Activated CD8-positive, alpha-beta memory T cell treated with anti-CD3 and anti-CD28 coated beads, Interleukin-2, amount 50 U/mL, for 1 hour (primary cell): Measurements from ENCODE around the gene PET100.

ENCODE experiments used
- DNase-seq: peaks from one replicate; pipeline ENCODE4 v3.0.0-alpha.2; 2020; ENCODE audit errors: extremely low read depth

Gene PET100

GRCh38 chr19:7650148-7650547 lies 20.6 kb downstream of the PET100 start:
- no peak for DNase-seq

GRCh38 chr19:7652061-7652641 lies 22.6 kb downstream of the PET100 start:
- DNase-seq, result peak; percentile 50

GRCh38 chr19:7654401-7654800 lies 24.8 kb downstream of the PET100 start:
- no peak for DNase-seq

- no peak for DNase-seq
These were observed 26.0 kb downstream of the PET100 start for GRCh38 chr19:7655581-7655980.

GRCh38 chr19:7657131-7657751 lies 27.6 kb downstream of the PET100 start:
- DNase-seq, result no peak

GRCh38 chr19:7658219-7658686 lies 28.7 kb downstream of the PET100 start:
- no peak for DNase-seq

- DNase-seq, result no peak
These were observed 32.3 kb downstream of the PET100 start for GRCh38 chr19:7661744-7662538.

- DNase-seq, result no peak
These were observed 33.1 kb downstream of the PET100 start for GRCh38 chr19:7662657-7663056.

- no peak for DNase-seq
These were observed 34.1 kb downstream of the PET100 start for GRCh38 chr19:7663706-7664105.

GRCh38 chr19:7665076-7665475 lies 35.5 kb downstream of the PET100 start:
- DNase-seq, result no peak

GRCh38 chr19:7668842-7669241 lies 39.2 kb downstream of the PET100 start, which contains the start of gene RETN:
Gene RETN (plus strand): TSS chr19:7669049. CDS start chr19:7669327, 278 bp downstream.
- no peak for DNase-seq

GRCh38 chr19:7669641-7670040 lies 40.0 kb downstream of the PET100 start:
- no peak for DNase-seq

GRCh38 chr19:7670150-7670783 lies 40.7 kb downstream of the PET100 start:
- no peak for DNase-seq

- no peak for DNase-seq
These were observed 41.2 kb downstream of the PET100 start for GRCh38 chr19:7670790-7671189.

- no peak for DNase-seq
These were observed 42.9 kb downstream of the PET100 start for GRCh38 chr19:7672522-7672921.

GRCh38 chr19:7674010-7675005 lies 44.7 kb downstream of the PET100 start:
- no peak for DNase-seq

GRCh38 chr19:7676376-7676775 lies 46.8 kb downstream of the PET100 start:
- no peak for DNase-seq

- DNase-seq, result no peak
These were observed 47.3 kb downstream of the PET100 start, which contains the start of gene MCEMP1 for GRCh38 chr19:7676854-7677253. Gene MCEMP1 (plus strand): TSS chr19:7677090. CDS start chr19:7677121, 31 bp downstream.

GRCh38 chr19:7677669-7678311 lies 48.2 kb downstream of the PET100 start:
- DNase-seq, result no peak

GRCh38 chr19:7678971-7679751 lies 49.6 kb downstream of the PET100 start:
- peak; percentile 28 for DNase-seq
